HG03045 (cell line): ENCODE measurements around the gene CRYGN.

Experiments used
- ATAC-seq: cut with Tn5 transposase; IDR thresholded peaks from one replicate; pipeline ENCODE4 v1.9.1; 2021; ENCODE audit warnings: mild to moderate bottlenecking, moderate library complexity; ENCODE audit not compliant: unreplicated experiment

Gene CRYGN, protein sequence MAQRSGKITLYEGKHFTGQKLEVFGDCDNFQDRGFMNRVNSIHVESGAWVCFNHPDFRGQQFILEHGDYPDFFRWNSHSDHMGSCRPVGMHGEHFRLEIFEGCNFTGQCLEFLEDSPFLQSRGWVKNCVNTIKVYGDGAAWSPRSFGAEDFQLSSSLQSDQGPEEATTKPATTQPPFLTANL

DNA sequence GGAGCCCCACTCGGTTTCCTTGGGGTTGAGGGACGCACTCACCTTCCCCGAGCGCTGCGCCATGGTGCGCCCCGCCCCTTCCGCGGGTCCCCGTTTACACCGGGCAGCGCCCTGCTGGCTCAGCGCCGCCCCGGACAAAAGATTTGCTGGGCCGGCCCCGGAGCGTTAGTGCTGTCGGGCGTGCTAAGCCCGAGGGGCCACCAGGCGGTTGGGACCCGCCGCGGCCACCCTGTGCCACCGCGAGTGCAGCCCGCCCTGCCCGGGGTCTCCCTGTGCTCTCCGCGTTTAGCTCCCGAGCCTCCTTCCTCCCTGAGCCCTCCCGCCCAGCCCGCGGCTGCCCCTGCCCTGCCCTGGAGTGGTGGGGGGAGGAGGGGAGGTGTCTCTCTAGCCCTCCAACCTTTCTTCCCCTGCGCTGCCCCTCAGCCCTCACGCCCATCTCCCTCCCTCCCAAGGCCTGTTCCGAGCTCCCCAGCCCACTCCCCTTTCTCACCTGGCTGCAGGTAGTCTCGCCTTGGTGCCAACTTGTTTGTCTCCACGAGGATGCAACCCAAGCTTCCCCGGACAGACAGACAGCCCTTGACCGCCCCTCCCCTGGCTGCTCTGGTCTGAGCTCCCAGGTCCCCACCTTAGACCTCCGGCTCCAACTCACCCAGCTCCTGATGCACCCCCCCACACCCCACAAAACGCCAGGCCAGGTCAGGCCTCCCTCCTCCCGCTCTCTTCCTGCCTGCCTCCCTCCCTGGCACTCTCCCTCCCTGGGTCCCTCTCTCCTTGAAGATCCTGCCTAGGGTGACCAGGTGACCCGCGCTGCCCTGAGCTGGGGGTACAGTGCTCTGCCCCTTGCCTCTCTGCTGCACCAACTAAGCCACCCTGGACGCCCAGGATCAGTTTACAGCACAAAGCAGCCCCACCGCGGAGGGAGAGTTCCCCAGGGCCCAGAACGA, at the start of gene CRYGN:
CRYGN (minus strand) TSS at position 287 of the 944 bp plus-strand sequence; CDS start at position 63, 224 bp downstream.
- no peak for ATAC-seq

DNA sequence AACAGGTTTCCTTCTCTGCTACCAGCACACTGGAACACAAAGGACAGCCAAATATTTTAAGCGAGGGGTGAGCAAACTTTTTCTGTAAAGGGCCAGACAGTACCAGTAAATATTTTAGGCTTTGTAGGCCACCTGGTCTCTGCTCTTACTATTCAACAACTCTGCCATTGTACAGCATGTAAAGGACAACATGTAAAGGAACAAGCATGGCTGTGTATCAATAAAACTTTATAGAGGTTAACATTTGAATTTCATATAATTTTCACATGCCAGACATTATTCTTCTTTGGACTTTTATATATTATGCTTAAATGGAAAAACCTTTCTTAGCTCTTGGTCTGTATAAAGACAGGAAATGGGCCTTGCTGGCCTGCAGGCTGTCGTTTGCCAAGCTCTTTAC, 49.6 kb upstream of the CRYGN start:
- no peak for ATAC-seq

DNA sequence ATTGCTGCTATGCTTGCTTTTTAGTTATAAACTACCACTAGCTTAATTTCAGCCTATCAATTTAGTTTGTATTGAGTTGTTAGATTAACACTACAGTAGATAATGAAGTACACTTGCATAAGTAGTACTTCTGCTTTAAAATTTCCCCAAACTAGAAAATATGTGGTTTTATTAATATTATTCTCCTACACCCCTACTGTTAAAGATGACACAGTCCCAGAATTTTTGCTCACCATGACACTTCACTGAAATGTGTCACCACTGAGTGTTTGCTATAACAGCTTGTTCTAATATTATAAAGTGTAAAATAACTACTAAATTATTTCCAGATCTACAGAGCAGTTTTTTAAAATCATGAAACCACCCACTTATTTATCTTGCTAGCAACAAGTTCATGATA, 48.2 kb upstream of the CRYGN start:
- no peak for ATAC-seq

DNA sequence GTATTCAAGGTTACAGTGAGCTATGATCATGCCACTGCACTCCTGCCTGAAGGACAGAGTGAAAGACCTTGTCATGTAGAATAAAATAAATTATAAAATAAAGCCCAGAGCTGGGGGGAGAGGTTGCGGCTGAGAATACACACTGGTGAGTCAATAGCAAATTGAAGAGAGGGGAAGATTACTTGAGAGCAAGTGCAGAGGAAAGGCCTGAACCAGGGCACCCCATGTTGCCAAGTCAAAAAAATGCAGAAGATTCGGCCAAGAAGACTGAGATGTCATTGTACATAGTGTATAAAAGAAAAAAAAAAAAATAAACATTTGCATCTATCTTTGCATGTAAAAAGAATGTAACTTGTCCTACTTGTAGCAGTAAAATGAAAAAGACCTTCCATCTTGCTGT, 47.3 kb upstream of the CRYGN start:
- ATAC-seq: no peak

DNA sequence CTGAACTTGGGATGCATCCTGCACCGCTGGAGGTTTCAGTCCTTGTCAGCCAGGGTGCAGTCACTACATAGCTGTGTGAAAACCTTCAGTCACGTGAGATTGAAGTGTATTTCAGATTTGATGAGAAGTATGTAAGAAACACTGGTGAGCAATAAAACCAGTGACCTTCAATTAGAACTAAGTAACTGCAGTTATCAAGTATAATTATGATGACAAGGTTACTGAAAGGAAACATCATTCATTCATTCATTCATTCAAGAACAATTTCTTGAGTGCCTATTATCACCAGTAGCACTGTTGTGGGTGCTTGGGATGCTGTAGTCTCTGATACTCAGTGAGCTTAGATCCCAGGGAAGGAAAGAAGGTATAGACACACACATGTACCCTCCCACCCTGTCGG, 46.1 kb upstream of the CRYGN start:
- ATAC-seq: no peak

DNA sequence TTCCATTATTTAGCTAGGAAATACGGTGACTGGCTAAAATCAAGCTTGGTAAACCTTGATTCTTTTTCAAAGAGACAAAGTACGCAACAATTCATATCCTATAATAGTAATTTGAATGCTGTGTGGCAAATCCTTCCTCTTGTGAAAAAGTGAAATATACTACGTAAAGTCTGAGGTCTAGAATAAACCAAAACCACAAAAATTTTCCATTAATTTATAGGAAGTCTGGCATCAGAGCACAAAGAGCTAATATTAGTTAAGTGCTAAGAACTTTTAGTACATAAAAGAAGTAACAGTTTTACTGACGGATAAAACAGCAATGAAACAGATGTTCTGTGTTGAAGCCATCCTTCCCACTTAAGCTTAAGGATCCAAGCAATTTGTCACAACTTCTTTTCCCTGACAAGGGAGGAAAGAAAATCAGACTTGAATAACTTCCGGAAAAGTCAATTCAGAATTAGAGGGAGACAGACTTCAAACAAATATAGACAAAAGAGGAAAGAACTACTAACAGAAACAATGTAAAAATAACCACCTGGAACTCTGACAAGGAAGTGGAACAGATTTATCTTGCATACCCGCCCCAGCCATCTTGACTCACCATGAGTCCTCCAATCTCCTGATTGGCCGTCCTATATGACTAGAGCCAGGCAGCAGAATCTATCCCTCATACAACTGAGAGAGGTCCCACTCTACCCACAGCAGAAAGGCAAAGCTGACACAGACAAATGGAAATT, 45.2 kb upstream of the CRYGN start:
- ATAC-seq: no peak

DNA sequence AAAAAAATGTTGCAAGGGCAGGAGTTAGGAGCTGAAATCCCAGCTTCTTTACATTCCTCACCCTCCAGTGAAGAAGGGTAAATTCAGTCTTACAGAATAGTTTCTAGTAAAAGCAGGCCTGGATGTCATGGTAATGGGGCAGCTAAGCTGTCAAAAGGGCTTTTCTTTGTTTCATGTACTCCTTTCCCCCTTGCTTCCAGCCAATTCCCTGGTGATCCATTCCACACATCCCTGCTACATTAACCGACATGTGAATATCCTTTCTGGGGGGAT, 43.7 kb upstream of the CRYGN start:
- ATAC-seq: no peak

DNA sequence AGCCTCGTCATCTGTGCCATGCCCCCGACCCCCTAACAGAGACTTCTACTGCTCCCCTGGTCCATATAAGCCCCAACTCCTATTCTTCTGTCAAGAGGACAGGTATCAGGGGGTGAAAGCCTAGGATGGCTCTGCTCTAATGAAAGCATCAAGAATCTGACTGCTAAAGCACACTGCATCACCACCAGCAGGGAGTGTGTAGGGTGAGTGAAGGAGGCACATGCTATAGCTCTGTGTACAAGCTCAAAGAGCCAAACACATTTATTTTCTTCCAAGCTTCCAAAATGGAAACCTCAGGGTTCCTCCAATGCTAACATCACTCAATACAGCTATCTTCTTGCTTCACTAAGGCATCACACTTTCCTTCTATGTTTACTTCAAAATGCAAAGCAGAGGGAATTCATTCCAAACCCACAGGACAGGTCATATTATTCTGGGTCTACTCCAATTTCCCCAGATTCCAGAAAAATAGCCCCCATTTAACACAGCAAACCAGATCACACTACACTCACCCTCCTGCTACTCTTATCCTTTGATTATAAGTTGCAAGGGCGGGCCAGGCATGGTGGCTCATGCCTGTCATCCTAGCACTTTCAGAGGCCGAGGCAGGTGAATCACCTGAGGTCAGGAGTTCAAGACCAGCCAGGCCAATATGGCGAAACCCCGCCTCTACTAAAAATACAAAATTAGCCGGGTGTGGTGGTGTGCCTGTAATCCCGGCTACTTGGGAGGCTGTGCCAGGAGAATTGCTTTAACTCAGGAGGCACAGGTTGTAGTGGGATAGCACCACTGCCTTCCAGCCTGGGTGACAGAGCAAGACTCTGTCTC, 43.2 kb upstream of the CRYGN start:
- ATAC-seq: no peak

DNA sequence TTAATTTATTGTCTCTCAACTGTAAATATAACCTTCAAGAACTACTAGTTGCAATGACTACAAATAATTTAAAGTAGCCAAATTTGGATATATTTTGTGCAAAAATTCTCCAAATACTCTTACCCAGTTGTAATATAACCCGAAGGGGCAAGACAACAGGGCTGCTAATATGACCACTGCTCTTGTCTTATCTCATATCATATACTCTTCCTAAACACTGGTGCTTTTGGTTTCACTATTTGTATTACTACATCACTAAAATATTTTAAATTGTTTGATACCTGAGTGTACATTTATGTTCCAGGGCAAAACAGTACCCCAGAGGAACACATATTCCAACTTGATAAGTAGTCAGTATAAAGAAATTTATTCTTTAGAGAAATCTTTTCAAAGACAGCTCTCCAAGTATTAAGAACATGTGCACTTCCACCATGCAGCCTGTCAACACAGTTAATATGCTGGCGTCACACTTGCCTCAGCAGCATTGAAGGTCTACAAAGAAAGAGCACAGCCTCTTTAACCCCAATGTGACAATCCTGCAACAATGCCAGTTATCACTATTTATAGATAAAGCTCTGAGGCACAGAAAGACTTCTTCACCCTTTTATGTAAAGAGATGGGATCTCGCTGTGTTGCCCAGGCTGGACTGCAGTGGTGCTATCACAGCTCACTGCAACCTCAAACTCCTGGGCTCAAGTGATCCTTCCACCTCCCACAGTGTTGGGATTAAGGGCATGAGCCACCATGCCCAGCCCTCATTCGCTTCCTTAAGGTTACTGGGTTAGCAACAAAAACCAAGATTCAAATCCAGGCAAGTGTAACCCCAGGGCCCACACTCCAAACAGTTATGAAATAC, 41.9 kb upstream of the CRYGN start:
- ATAC-seq: no peak

DNA sequence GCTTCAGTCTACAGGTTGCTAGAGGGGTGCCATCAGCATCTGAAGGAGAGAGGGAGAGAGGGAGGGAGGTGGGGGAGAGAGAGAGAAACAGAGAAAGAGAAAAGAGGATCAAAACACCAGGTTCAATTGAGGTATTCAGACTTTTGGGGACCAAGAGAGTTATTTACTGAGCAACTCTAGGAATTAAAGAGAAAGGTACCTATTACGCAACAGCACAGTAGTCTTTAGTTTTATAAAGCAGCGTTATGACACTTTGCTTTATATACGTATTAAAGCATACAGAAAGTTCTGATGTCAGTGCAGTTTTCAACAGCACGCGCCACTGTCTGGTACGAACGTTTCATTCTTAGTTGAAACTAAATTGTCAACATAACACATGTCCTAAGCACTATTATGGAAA, 37.9 kb upstream of the CRYGN start:
- no peak for ATAC-seq

DNA sequence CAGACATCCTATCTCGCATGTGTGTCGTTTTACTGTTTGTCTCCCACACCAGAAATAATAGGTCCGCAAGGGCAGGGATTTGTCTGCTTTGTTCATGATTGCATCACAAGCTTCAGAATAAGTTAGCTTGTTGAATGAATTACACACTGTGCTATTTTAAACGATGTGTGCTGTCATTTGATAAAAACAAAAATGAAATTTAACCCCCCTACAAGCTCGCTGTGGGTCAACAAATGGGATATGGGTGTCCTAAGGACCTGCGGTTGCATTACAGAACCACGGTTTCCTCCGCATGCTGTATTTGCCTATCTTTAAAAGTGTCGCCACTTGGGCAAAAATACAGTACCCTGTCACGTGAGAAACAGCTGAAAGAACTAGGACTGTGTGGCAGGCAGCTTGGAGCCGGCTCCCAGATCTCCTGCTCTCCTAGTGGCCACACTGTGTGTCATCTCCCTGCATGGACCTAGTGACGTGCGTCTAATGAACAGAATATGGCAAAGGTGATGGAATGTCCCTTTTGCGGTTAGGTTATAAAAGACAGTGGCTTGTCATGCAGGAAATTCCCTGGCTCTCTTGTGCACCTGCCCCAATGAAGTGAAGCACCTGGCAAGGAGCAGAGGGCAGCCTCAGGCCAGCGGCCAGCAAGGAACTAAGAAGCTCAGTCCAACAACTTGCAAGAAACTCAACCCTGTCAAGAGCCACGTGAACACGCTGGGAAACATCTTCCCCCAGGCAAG, 32.9 kb upstream of the CRYGN start:
- peak; percentile 52 for ATAC-seq

DNA sequence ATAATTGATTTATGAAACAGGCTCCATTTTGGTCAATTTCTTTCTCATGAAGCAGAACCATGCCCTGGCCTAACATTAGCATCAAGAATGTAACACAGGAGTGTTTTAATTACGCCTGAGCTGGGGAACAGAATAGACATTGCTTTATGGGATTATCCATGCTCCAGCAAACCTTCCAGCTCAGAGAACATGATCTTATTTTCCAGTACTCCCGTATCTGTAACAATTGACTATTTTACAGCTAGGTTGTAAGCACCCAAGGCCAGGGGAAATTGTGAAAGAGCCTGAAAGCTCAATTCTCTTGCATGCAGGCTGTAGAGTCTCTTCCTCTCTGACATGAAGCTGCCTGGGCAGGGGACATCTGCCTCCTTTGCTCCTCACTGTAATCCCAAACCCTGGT, 30.8 kb upstream of the CRYGN start:
- no peak for ATAC-seq

DNA sequence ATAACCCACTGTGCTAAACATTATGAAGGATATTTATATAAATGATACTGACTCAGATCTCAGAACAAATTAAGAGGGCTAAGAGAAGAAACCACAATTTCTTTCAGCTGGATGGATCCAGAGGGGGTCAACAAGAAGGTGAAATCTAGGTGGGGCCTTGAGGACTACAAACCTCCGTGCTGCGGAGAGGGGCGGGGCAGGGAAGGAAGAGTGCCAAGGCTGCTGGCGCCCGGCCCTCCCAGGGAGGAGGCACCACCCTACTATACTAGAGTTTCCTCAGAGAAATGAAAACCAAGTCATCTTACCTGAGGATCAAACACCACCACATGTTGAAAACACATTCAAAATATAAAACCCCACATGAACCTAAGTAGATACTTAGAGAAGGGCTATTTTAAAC, 29.3 kb upstream of the CRYGN start:
- no peak for ATAC-seq

DNA sequence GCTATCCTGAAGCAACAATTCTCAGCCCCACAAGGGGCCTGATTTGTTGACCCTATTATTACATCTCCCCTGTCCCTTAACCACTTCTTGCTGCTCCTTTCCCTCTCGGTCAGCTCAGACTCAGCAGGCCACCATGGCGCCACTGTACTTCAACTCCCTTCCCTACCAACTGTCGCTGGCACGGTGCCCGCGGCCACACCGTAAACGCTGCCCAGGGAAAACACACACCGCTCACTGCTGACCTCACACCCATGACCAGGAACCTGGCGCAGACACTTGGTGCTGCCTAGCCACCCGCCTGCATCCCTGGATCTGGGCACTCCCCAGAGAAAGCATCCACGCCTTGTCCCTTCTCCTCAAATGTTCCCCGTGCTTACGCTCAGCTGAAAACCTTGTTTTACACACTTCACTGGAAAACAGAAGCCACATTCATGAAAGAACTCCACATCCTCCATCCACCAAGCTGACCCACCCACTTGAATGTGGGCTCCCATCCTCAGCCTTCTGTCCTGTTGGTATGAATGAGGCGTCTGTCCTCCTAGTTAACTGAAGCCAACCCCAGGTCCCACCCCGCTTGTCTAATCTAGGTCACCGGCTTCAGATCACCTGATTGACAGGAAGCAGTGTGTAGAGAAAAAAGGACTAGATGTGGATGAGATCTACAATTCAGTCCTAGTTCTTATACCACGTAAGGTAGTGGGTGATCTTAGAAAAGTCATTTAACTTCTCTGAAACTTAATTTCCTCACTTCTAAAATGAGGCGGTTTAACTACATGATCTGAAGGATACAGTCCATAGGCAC, 28.5 kb upstream of the CRYGN start:
- ATAC-seq: no peak

DNA sequence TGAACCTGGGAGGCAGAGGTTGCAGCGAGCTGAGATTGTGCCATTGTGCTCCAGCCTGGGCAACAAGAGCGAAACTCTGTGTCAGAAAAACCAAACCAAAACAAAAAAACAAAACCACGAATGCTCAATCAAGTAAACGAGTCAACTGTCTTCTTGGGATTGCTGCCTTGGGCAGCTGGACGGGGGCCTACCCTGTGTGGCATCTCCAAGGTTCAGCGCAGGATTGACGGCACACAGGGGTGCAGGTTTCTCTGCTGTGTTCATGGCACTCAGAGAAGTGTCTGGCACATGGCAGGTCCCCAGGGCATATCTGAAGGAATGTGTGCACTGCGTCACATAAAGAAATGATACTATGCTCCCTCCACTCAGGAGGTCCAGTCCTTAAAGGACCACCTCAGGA, 25.2 kb upstream of the CRYGN start:
- ATAC-seq: no peak

DNA sequence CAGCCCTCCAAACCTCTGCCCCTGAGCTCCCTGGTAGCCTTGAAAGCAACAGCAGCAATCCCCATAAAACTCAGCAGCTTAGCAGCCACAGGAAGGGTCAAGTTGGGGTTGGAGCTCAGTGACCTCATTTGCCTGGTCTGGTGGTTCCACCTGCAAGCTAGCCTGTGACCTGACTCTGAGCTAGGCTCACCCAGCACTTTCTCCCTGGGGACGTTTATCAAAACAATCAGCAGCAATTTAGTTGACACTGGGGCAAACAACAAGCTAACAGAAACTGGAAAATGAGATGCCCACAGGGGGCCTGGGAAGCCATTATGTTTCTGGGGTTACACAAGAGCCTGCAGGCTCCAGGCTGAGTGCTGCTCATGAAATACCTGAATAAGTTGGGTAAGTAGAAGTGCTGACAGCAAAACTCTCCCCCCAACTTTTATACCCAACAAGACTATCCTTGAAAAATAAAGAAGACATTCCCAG, 22.4 kb upstream of the CRYGN start:
- no peak for ATAC-seq

DNA sequence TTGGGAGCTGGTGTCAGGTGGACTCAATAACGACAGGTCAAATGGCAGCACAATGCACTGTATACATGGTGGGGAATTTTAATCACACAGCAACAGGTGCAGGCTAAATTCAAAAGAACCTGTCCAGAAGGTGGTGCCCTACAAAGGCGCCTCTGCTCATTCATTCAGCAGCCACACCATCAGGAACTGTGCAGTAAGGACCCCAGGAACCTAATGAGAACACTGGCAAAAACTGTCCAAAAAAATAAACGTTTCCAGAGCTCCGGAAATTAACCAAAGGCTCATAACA, 21.9 kb upstream of the CRYGN start:
- ATAC-seq: no peak

DNA sequence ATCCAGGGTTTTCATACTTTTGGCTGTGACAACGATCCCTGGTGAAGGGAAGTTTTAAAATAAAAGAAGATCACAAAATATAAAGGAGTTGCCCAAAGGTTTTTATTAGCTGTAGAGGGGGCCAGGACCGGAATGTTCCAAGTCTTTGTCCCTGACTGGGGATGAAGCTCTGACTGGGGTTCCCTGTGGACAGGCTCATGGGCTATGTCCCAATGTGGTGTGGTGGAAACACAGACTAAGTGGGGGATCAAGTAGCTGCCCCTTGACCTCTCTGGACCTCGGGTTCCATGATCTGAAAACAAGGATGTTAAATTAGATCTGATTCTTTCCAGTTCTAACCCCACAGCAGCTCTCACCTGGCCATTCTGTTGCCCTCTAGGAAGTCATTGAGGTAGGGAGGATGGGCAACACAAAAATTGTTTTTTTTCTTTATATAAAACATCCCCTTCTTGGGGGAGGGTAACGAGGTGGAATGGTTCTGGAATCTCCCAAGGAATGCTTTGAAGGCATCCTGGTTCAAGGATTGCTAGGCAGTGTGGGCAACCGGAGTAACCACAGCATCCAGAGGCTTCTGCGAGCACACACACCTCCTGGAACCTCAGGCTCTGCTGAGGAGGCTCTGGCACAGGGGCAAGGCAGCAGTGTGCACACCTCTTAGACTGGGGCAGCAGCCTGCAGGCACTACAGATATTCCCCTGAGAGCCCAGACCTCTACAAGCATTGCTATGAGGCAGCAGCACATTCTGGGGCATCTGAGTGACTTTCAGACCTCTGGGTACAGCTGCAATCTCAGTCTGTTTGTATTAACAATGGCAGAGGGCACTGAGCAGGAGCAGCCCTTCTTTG, 21.4 kb upstream of the CRYGN start:
- ATAC-seq: no peak
